A673 (cell line): ENCODE results near the gene CRBN.

Experiments used
- CTCF ChIP-seq: fragments of 300-800, 200-600 bp; sonication (generic); conservative IDR thresholded peaks from 2 replicates; pipeline ENCODE4 v1.5.1; 2017; ENCODE audit warnings: low read depth, mild to moderate bottlenecking, antibody characterized with exemption, low read length, moderate library complexity, mixed read lengths
- EZH2 ChIP-seq: fragments of 200-600 bp; sonication (generic); IDR thresholded peaks from 2 replicates; pipeline ENCODE4 v1.6.1; 2017; ENCODE audit warnings: borderline replicate concordance, low read depth, mild to moderate bottlenecking, mixed read lengths, antibody characterized with exemption, low read length; ENCODE audit not compliant: poor library complexity, severe bottlenecking

GRCh38 chr3:3165241-3165640 lies 14.2 kb downstream of the CRBN start:
- no peak for TF ChIP-seq CTCF
- TF ChIP-seq EZH2 = no peak
